HG03439 (cell line): Measurements from ENCODE around the gene C2CD3.
A peak's percentile ranks its signal among the peaks of the same experiment; 100 is the strongest.

Source experiments
- ATAC-seq: cut with Tn5 transposase; IDR thresholded peaks from one replicate; pipeline ENCODE4 v1.9.1; 2021; ENCODE audit warnings: mild to moderate bottlenecking, moderate library complexity; ENCODE audit not compliant: unreplicated experiment

Gene C2CD3

GRCh38 chr11:74022546-74022945, 148.3 kb downstream of the C2CD3 start:
- ATAC-seq: no peak

- ATAC-seq: no peak
Measured at GRCh38 chr11:74021998-74022397, 148.8 kb downstream of the C2CD3 start.

GRCh38 chr11:74020539-74020938, 150.3 kb downstream of the C2CD3 start:
- ATAC-seq: no peak

- ATAC-seq: no peak
Measured at GRCh38 chr11:74019860-74020259, 150.9 kb downstream of the C2CD3 start.

- ATAC-seq: no peak
Measured at GRCh38 chr11:74019104-74019738, 151.6 kb downstream of the C2CD3 start.

GRCh38 chr11:74018331-74019005, 152.3 kb downstream of the C2CD3 start:
- ATAC-seq: no peak

- no peak for ATAC-seq
Measured at GRCh38 chr11:74017631-74018030, 153.2 kb downstream of the C2CD3 start.

- ATAC-seq: no peak
Measured at GRCh38 chr11:74015919-74016684, 154.7 kb downstream of the C2CD3 start.

- ATAC-seq: no peak
Measured at GRCh38 chr11:74014880-74015279, 155.9 kb downstream of the C2CD3 start.

GRCh38 chr11:74013141-74013540, 157.7 kb downstream of the C2CD3 start:
- no peak for ATAC-seq

- ATAC-seq: no peak
Measured at GRCh38 chr11:74012074-74012809, 158.6 kb downstream of the C2CD3 start.

GRCh38 chr11:74011360-74012073, 159.3 kb downstream of the C2CD3 start:
- ATAC-seq: peak; percentile 64

GRCh38 chr11:74010306-74011300, 160.2 kb downstream of the C2CD3 start:
- no peak for ATAC-seq

GRCh38 chr11:74009675-74010305, 161.0 kb downstream of the C2CD3 start:
- ATAC-seq: no peak

- no peak for ATAC-seq
Measured at GRCh38 chr11:74009230-74009547, 161.6 kb downstream of the C2CD3 start.

- ATAC-seq: no peak
Measured at GRCh38 chr11:74008373-74009229, 162.2 kb downstream of the C2CD3 start, which contains the start of gene UCP3. Gene UCP3, minus strand, starts transcription at chr11:74009085. Its CDS starts 2,043 bp downstream, at chr11:74007042.

GRCh38 chr11:74007691-74008372, 163.0 kb downstream of the C2CD3 start:
- no peak for ATAC-seq
